GM23338 (cell line): ENCODE results near the gene FHAD1. TPM values are rescaled to one million over a fixed set of nuclear protein-coding genes. Genes with fewer than 3 reads are reported as not detected.

Source experiments
- ATAC-seq: fragments of 200-7000 bp; cut with Tn5 transposase; 3 replicates; pipeline ENCODE4 v1.9.1; 2020
- DNase-seq: peaks from one replicate; pipeline ENCODE4 v3.0.0-alpha.2; 2015; ENCODE audit warnings: low spot score
- H2AFZ ChIP-seq: fragments of 200-600 bp; sonication (generic); 2 replicates; pipeline ENCODE4 v1.8.0; 2016; ENCODE audit warnings: antibody characterized with exemption, mild to moderate bottlenecking, moderate library complexity
- H3F3A ChIP-seq: fragments of 200-600 bp; sonication (generic); replicated peaks from 2 replicates; pipeline ENCODE4 v1.8.0; 2017; ENCODE audit warnings: antibody characterized with exemption, mixed run types, low read depth
- H3K27ac ChIP-seq: fragments of 200-600 bp; sonication (generic); 2 replicates; pipeline ENCODE4 v1.6.1; 2016; ENCODE audit warnings: low read depth
- H3K27me3 ChIP-seq: fragments of 200-600 bp; sonication (generic); 2 replicates; pipeline ENCODE4 v1.8.0; 2016; ENCODE audit warnings: mild to moderate bottlenecking, mixed run types, moderate library complexity; ENCODE audit not compliant: insufficient read depth
- H3K36me3 ChIP-seq: fragments of 200-600 bp; sonication (generic); 2 replicates; pipeline ENCODE4 v1.8.0; 2016; ENCODE audit warnings: mild to moderate bottlenecking; ENCODE audit not compliant: insufficient read depth
- H3K4me1 ChIP-seq: fragments of 200-600 bp; sonication (generic); 2 replicates; pipeline ENCODE4 v1.8.0; 2016; ENCODE audit warnings: mild to moderate bottlenecking, moderate library complexity; ENCODE audit not compliant: insufficient read depth
- H3K4me2 ChIP-seq: fragments of 200-600 bp; sonication (generic); 2 replicates; pipeline ENCODE4 v1.7.1; 2017; ENCODE audit warnings: mixed run types
- H3K4me3 ChIP-seq: fragments of 200-600 bp; sonication (generic); 2 replicates; pipeline ENCODE4 v1.6.1; 2016; ENCODE audit warnings: mixed run types
- H3K79me2 ChIP-seq: fragments of 200-600 bp; sonication (generic); replicated peaks from 2 replicates; pipeline ENCODE4 v1.8.0; 2017; ENCODE audit warnings: mild to moderate bottlenecking; ENCODE audit not compliant: insufficient read depth
- H3K9me2 ChIP-seq: fragments of 200-600 bp; sonication (generic); 2 replicates; pipeline ENCODE4 v1.8.0; 2017; ENCODE audit not compliant: insufficient read depth
- H4K20me1 ChIP-seq: fragments of 200-600 bp; sonication (generic); replicated peaks from 2 replicates; pipeline ENCODE4 v1.8.0; 2017; ENCODE audit warnings: mild to moderate bottlenecking; ENCODE audit not compliant: insufficient read depth
- H3K27ac Mint-ChIP-seq: 2 replicates; pipeline ENCODE4 v1.8.0; 2020; ENCODE audit warnings: inconsistent platforms, mild to moderate bottlenecking, moderate library complexity, mixed read lengths
- H3K27me3 Mint-ChIP-seq: 3 replicates; pipeline ENCODE4 v1.8.0; 2022; ENCODE audit warnings: low read depth, mild to moderate bottlenecking, moderate library complexity, mixed read lengths, inconsistent platforms; ENCODE audit not compliant: insufficient read depth, poor library complexity
- H3K36me3 Mint-ChIP-seq: 3 replicates; pipeline ENCODE4 v1.8.0; 2021; ENCODE audit warnings: low read depth, mild to moderate bottlenecking, inconsistent platforms, moderate library complexity, mixed read lengths
- H3K4me1 Mint-ChIP-seq: 3 replicates; pipeline ENCODE4 v1.8.0; 2020; ENCODE audit warnings: mild to moderate bottlenecking, inconsistent platforms, mixed read lengths
- H3K4me3 Mint-ChIP-seq: 3 replicates; pipeline ENCODE4 v1.8.0; 2021; ENCODE audit warnings: moderate library complexity, mild to moderate bottlenecking, inconsistent platforms, mixed read lengths
- H3K9me3 Mint-ChIP-seq: 3 replicates; pipeline ENCODE4 v1.8.0; 2020; ENCODE audit warnings: moderate library complexity, mild to moderate bottlenecking, inconsistent platforms, mixed read lengths
- CREB1 ChIP-seq: fragments of 250-450 bp; sonication (Bioruptor Pico); IDR thresholded peaks from 2 replicates; pipeline ENCODE4 v1.5.0; 2020; ENCODE audit warnings: low read depth, mild to moderate bottlenecking, moderate library complexity
- CTCF ChIP-seq, 2 experiments: fragments of 200-600 bp in 1 of 2; sonication (generic) in 1 of 2; conservative IDR thresholded peaks; 2 replicates each; pipeline versions ENCODE4 v1.5.1 to v1.6.1; 2016 to 2017; ENCODE audit warnings: antibody characterized with exemption in 2 of 2, low read depth in 2 of 2, mild to moderate bottlenecking in 2 of 2, moderate library complexity in 1 of 2
- ETS1 ChIP-seq: IDR thresholded peaks from 2 replicates; pipeline ENCODE4 v1.6.1; 2016; ENCODE audit warnings: antibody characterized with exemption
- EZH2 ChIP-seq: fragments of 200-600 bp; sonication (generic); IDR thresholded peaks from one replicate; pipeline ENCODE4 v1.8.0; 2017; ENCODE audit warnings: antibody characterized with exemption, mild to moderate bottlenecking, low read depth; ENCODE audit not compliant: unreplicated experiment
- EZH2phosphoT487 ChIP-seq: fragments of 200-600 bp; sonication (generic); IDR thresholded peaks from one replicate; pipeline ENCODE4 v1.8.1; 2018; ENCODE audit warnings: antibody characterized with exemption; ENCODE audit not compliant: unreplicated experiment
- JUNB ChIP-seq: IDR thresholded peaks from one replicate; pipeline ENCODE4 v1.6.1; 2016; ENCODE audit warnings: antibody characterized with exemption; ENCODE audit not compliant: unreplicated experiment
- NANOG ChIP-seq: IDR thresholded peaks from 2 replicates; pipeline ENCODE4 v1.6.1; 2016; ENCODE audit warnings: antibody characterized with exemption, borderline replicate concordance
- POLR2AphosphoS5 ChIP-seq: IDR thresholded peaks from 2 replicates; pipeline ENCODE4 v1.6.1; 2016; ENCODE audit warnings: antibody characterized with exemption, low read depth
- REST ChIP-seq: IDR thresholded peaks from one replicate; pipeline ENCODE4 v1.6.1; 2018; ENCODE audit warnings: antibody characterized with exemption; ENCODE audit not compliant: unreplicated experiment
- STAT1 ChIP-seq: IDR thresholded peaks from one replicate; pipeline ENCODE4 v1.6.1; 2016; ENCODE audit warnings: antibody characterized with exemption; ENCODE audit not compliant: unreplicated experiment
- ZNF114 ChIP-seq: fragments of 250-450 bp; sonication (Bioruptor Pico); IDR thresholded peaks from 2 replicates; pipeline ENCODE4 v1.5.0; 2020; ENCODE audit warnings: mild to moderate bottlenecking, moderate library complexity
- ZNF331 ChIP-seq: fragments of 250-450 bp; sonication (Bioruptor Pico); IDR thresholded peaks from 2 replicates; pipeline ENCODE4 v1.5.0; 2020; ENCODE audit warnings: low read depth, mild to moderate bottlenecking, moderate library complexity
- ZNF462 ChIP-seq: fragments of 250-450 bp; sonication (Bioruptor Pico); IDR thresholded peaks from 2 replicates; pipeline ENCODE4 v1.5.0; 2020; ENCODE audit warnings: mild to moderate bottlenecking, moderate library complexity
- polyA plus RNA-seq: library from polyadenylated mRNA; unstranded; fragments of >200 nt; fragmentation: Nextera tagmentation; extraction: Ambion mirVana; gene quantifications from 2 replicates; pipeline ENCODE4 v1.2.1, GENCODE V29; 2016
- total RNA-seq: library from RNA; depleted of rRNA; stranded (reverse); fragments of >200 nt; shearing (Covaris generic); gene quantifications from 2 replicates; pipeline ENCODE4 v1.2.3, GENCODE V29; 2014

Gene FHAD1
- total and polyA plus RNA-seq, 2 experiments from 2014 or later, result 1.8 to 3.3 TPM

GRCh38 chr1:15316510-15316909 is 69.5 kb downstream of the FHAD1 start:
- Mint-ChIP-seq H3K9me3 (0 out of 3 replicates have a peak, but pooled peaks cover 6% of the 10 kb centered on the region), H3K4me3 (no peak overlapping the region), H3K4me1 (peaks cover 6% of the 10 kb centered on the region; the same call in 2 of the 3 replicates), H3K36me3 (no peaks in the 10 kb centered on the region), H3K27ac (no peak overlapping the region; the same call in 1 of the 2 replicates), H3K27me3 (peaks cover 2% of the 10 kb centered on the region)
- no peaks in the 10 kb centered on the region for H3K4me1 ChIP-seq
- H3K4me3 ChIP-seq, result no peak overlapping the region
- H2AFZ ChIP-seq, result 0 out of 2 replicates have a peak overlapping the region, but pooled peaks have one; percentile 28
- TF ChIP-seq CREB1 (no peak), EZH2 (no peak), STAT1 (no peak), NANOG (no peak), ZNF331 (CRISPR knock-in tag) (no peak), JUNB (no peak), CTCF (conservative IDR thresholded peaks at IDR 0.05; ENCODE audit: low read depth in 2 of 2) (no peak), EZH2phosphoT487 (no peak), ETS1 (no peak), ZNF114 (CRISPR knock-in tag) (no peak), POLR2AphosphoS5 (no peak), ZNF462 (CRISPR knock-in tag) (no peak), REST (no peak)
- no peaks in the 10 kb centered on the region for H3K27me3 ChIP-seq
- no peaks in the 10 kb centered on the region for H4K20me1 ChIP-seq
- DNase-seq (no peak), ATAC-seq (no peak)
- H3K27ac ChIP-seq, result no peak overlapping the region
- H3F3A ChIP-seq, result no peaks in the 10 kb centered on the region
- no peaks in the 10 kb centered on the region for H3K36me3 ChIP-seq
- H3K4me2 ChIP-seq, result no peak overlapping the region; the same call in 1 of the 2 replicates
- H3K79me2 ChIP-seq, result no peaks in the 10 kb centered on the region
- no peaks in the 10 kb centered on the region for H3K9me2 ChIP-seq
